ENCODE results near the gene ARAP3.

The ARAP3 gene

GRCh38 chr5:141692533-141692888 lies 10.5 kb upstream of the ARAP3 start:
- H3K4me3 ChIP-seq (ENCODE audit: control insufficient read depth, low read depth, low read length), result peak overlapping the region; percentile 41

GRCh38 chr5:141691867-141692532 lies 10.0 kb upstream of the ARAP3 start:
- peak; percentile 64 for DNase-seq (ENCODE audit: low read depth)
- peak overlapping the region; percentile 41 for H3K4me3 ChIP-seq (ENCODE audit: control insufficient read depth, low read depth, low read length)
- TF ChIP-seq CTCF (conservative IDR thresholded peaks at IDR 0.05; ENCODE audit: control insufficient read depth, insufficient read depth, low read depth, low read length), result peak; percentile 84

More at GRCh38 chr5:141692533-141692888, 10.5 kb upstream of the ARAP3 start:
- TF ChIP-seq CTCF (conservative IDR thresholded peaks at IDR 0.05; ENCODE audit: control insufficient read depth, insufficient read depth, low read depth, low read length), result no peak
- DNase-seq (ENCODE audit: low read depth), result no peak

GRCh38 chr5:141691286-141691866 lies 9.3 kb upstream of the ARAP3 start:
- no peak for DNase-seq (ENCODE audit: low read depth)
- no peak for TF ChIP-seq CTCF (conservative IDR thresholded peaks at IDR 0.05; ENCODE audit: control insufficient read depth, insufficient read depth, low read depth, low read length)
- no peak overlapping the region for H3K4me3 ChIP-seq (ENCODE audit: control insufficient read depth, low read depth, low read length)

GRCh38 chr5:141686648-141687416 lies 4.8 kb upstream of the ARAP3 start:
- no peak for TF ChIP-seq CTCF (conservative IDR thresholded peaks at IDR 0.05; ENCODE audit: control insufficient read depth, insufficient read depth, low read depth, low read length)
- DNase-seq (ENCODE audit: low read depth), result no peak
- no peak overlapping the region for H3K4me3 ChIP-seq (ENCODE audit: control insufficient read depth, low read depth, low read length)

- TF ChIP-seq CTCF (conservative IDR thresholded peaks at IDR 0.05; ENCODE audit: control insufficient read depth, insufficient read depth, low read depth, low read length), result no peak
- DNase-seq (ENCODE audit: low read depth), result no peak
- H3K4me3 ChIP-seq (ENCODE audit: control insufficient read depth, low read depth, low read length), result no peak overlapping the region
These were observed 3.6 kb upstream of the ARAP3 start for GRCh38 chr5:141685591-141685990.

GRCh38 chr5:141683596-141684141 lies 1.6 kb upstream of the ARAP3 start:
- no peak for DNase-seq (ENCODE audit: low read depth)
- no peak overlapping the region for H3K4me3 ChIP-seq (ENCODE audit: control insufficient read depth, low read depth, low read length)
- no peak for TF ChIP-seq CTCF (conservative IDR thresholded peaks at IDR 0.05; ENCODE audit: control insufficient read depth, insufficient read depth, low read depth, low read length)

Measured in fibroblast of mammary gland (primary cell).